ENCODE results near the gene CYBRD1. TPM values are rescaled to one million over a fixed set of nuclear protein-coding genes. Genes with fewer than 3 reads are reported as not detected.

Gene CYBRD1
- total and polyA plus RNA-seq, 5 donors, result 88.3 to 138 (median 118) TPM

DNA sequence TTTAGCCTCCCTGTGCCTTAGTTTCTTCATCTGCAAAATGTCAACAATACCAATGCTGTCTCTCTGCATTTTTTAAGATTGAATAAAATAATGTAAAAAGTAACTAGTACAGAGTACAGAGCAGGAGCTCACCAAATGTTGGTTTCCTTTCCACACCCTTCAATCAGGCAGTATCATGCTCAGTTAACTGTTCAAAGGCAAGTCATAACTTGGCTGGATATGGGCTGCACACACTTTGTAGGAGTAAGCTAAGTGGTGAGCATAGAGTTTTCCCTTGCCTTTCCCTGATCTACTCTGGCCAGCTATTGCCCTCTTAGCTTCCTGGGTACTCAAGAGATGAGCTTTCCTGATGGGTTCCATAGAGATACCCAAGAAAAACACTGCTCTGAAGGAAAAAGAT is 77.9 kb downstream of the CYBRD1 start:
- H3K4me3 ChIP-seq (ENCODE audit: low read length), result no peak overlapping the region
- no peaks in the 10 kb centered on the region for H3K4me1 ChIP-seq (ENCODE audit: control insufficient read depth, insufficient read depth, low read length)
- H3K27me3 ChIP-seq (ENCODE audit: control insufficient read depth, insufficient read depth), result no peaks in the 10 kb centered on the region
- DNase-seq (no peak), ATAC-seq (no peak)
- H3K27ac ChIP-seq (ENCODE audit: low read length), result no peak overlapping the region
- intact Hi-C loops (cut with DNase I), result no loop called here
- no peaks in the 10 kb centered on the region for H3K9me3 ChIP-seq (ENCODE audit: control insufficient read depth, low read length)

DNA sequence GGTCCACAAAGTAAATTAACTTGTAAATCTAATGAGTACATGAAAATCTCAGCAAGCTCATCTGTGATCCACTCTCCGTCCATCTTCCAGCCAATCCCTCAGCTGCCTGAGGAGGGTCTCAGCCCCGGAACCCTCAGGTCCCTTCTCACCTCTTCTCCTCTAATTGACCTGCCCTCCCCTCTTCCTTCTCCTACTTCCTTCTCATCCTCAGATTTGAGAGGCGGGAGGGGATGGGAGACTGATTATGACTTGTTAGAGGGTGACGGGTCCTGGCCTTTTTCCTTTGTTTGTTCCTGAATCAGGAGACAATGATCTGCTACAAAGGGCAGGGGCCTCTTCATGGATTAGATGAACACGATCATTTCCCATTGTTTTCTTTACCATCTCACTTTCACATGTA is 80.1 kb downstream of the CYBRD1 start:
- Histone ChIP-seq H3K27me3 (ENCODE audit: control insufficient read depth, insufficient read depth) (no peaks in the 10 kb centered on the region), H3K4me3 (ENCODE audit: low read length) (no peak overlapping the region), H3K4me1 (ENCODE audit: control insufficient read depth, insufficient read depth, low read length) (no peaks in the 10 kb centered on the region), H3K27ac (ENCODE audit: low read length) (no peak overlapping the region), H3K9me3 (ENCODE audit: control insufficient read depth, low read length) (no peaks in the 10 kb centered on the region)
- ATAC-seq, result no peak
- intact Hi-C loops (cut with DNase I), result no loop called here
- no peak for DNase-seq
- WGBS, result 65% methylated on average over 5 of the region's 5 CpGs

Other genes with a start within 250 kb of the CYBRD1 start
- gene METTL8, start 88.5 kb upstream of the CYBRD1 start, total RNA-seq, result 10 to 100 TPM; 12.2 to 16.4 (median 13.6) TPM
- gene METTL8, start 88.5 kb upstream of the CYBRD1 start, polyA plus RNA-seq, result 5.3 TPM
- 10 to 100 TPM in 2 of 4 donors, 1 to 10 TPM in 2; 6.5 to 12.1 (median 9.7) TPM for gene DCAF17, start 88.2 kb upstream of the CYBRD1 start, total RNA-seq
- 2.9 TPM for gene DCAF17, start 88.2 kb upstream of the CYBRD1 start, polyA plus RNA-seq
- 10 to 100 TPM; 60.0 to 66.3 (median 62.4) TPM for gene DYNC1I2, start 165.0 kb downstream of the CYBRD1 start, total RNA-seq
- 58.8 TPM for gene DYNC1I2, start 165.0 kb downstream of the CYBRD1 start, polyA plus RNA-seq

Measured in right cardiac atrium (tissue), 5 donors.